NCI-H510A (cell line): Measurements from ENCODE around the gene SUSD2.
"Not testable (repeated sequence)": the region's sequence is repeated elsewhere in the genome, so short reads cannot be mapped to it uniquely, and the experiment has no call there.

Experiments
- DNase-seq: peaks from one replicate; lab custom pipeline; 2025; lab: John Stamatoyannopoulos, UW

SUSD2 gene

DNA sequence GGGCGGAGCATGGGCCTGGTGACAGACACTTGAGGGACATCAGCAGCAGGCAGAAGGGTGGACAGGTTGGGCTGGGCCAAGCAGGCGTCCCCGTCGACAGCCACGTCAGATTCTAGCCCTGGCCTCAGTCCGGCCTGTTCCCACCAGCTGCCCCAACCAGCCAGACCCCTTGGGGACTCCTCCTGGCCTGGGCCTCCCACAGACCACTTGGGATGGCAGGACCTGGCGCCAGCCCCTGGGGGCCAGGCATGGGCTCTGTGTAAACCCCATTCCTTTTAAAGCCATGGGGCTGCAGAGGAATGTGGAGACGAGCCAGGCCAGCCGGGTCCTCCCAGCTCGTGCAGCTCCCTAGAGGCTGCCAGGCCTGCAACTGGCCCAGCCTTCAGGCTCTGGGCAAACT, 4.7 kb upstream of the SUSD2 start:
- DNase-seq: no peak

DNA sequence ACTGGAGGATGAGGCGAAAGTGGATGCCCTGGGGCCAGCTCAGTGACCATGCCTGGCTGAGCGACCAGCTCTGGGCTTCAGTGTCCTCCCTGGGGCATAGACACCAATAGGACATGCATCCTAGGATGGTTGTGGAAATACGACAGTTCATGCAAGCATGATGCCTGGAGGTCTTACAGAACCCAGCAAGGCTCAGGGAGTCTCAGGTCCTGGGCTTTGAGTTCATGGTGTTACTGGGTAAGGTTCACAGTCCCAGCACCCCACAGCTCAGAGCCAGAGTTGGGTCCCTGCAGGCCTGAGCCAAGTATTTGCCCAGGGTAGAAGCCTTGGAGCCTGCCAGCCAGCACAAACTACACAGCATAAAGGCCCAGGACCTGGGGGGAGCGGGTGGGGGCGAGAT, 4.2 kb upstream of the SUSD2 start:
- DNase-seq: no peak

DNA sequence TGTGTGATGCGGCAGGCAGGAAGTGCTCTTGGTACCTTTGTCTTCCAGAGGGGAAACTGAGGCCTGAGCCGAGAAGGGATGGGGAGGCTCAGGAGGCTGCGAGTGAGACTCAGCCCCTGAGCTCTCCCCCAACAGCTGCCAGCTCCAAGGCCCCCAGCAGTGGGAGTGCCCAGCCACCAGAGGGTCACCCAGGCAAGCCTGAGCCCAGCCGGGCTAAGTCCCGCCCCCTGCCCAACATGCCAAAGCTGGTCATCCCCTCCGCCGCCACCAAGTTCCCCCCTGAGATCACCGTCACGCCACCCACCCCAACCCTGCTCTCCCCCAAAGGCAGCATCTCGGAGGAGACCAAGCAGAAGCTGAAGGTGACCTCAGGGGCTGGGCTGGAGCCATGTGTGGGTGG, 3.8 kb upstream of the SUSD2 start:
- no peak for DNase-seq

DNA sequence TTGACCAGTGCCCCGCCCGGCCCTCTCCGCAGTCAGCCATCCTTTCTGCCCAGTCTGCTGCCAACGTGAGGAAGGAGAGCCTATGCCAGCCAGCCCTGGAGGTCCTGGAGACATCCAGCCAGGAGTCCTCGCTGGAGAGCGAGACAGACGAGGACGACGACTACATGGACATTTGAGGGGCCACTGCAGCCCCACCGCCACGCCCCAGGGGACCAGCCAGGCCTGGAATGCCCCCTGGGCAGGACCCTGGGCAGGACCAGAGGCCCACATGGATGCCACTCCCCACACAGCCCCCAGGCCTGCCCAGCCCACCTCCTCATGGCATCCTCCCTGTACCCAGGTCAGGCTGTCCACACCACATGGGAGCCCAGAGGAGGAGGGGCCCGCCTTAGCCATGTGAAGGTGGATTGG, 3.3 kb upstream of the SUSD2 start:
- no peak for DNase-seq

GRCh38 chr22:24178502-24179440, 2.5 kb upstream of the SUSD2 start:
- no peak for DNase-seq

DNA sequence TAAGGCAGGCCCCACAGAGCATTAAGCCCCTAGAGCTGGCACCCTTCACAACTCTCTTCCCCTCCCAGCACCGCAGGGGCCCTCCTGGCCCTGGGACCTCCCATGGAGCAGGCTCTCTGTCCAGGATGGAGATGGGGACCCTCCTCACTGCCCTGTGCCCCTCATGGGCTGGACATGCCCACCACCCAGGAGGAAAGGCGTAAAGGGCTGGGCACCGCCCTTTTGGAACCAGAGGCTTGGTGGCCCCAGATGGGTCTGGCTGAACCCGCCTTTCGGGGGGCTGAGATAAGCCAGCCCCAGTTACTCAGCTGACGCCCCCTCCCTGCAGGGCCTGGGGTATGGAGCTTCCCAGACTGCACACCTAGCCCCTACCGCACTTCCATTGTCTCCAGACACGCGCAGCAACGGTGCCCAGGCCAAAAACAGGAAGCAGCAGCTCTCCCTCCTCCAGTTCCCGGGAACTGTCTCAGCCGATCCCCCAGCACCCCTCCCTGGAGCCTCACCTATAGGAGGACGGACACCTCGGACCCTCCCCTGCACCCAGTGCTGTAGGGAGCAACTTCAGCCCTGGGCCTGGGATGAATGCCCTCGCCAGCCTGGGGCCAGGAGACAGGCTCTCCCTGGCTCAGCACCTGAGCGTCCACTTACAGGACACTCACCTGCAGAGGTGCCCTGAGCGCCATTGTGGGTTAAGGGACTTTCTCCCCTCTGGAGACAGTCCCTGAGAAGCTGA, 1.6 kb upstream of the SUSD2 start:
- DNase-seq: no peak

DNA sequence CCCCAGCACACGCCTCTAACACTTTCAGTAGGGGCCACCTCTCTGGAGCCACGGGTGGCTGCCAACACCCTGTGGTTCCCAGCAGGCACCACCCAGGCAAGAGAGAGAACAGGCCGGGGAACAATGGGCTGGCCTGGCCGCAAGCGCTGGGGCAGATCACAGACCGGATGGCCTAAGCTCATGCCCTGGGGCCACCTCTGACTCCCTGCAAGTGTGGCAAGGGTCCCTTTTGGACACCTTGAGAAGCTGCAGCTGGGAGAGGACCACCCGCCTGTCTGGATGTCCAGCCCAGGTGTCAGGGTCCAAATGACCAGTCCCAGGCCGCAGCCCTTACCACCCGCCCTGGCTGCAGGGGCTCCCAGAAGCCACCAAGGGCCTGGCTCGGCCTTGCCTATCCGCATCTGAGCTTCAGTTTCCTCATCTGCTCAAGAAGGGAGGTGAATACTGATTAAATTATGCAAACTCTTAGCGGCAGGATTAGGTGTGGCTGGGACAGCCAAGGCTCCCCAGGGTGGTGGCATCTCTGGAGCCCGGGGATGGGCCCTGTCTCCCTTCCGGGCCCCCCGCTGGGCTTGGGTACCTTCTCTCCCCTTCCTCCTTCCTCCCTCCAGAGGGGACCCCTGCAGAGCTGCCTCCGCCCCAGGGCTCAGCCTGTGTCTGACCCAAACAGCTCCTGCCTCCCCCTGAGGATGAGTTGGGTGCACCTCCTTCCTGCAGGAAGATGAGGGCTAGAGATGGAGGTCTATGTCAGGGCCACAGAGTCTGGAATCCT, 785 bp upstream of the SUSD2 start:
- no peak for DNase-seq

- no peak for DNase-seq
These were observed 961 bp downstream of the SUSD2 start for GRCh38 chr22:24181996-24182899.

DNA sequence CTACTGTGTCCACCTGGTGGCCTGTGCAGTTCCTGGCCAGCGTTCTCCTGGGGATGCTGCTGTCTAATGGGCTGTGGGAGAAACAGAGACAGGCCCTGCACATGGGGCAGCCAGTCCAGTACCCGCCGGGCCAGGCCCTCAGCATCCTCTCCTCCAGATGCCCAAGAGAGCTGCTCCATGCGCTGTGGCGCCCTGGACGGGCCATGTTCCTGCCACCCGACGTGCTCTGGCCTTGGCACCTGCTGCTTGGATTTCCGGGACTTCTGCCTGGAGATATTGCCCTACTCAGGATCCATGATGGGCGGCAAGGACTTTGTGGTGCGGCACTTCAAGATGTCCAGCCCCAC, 1.6 kb downstream of the SUSD2 start:
- not testable (repeated sequence) for DNase-seq

DNA sequence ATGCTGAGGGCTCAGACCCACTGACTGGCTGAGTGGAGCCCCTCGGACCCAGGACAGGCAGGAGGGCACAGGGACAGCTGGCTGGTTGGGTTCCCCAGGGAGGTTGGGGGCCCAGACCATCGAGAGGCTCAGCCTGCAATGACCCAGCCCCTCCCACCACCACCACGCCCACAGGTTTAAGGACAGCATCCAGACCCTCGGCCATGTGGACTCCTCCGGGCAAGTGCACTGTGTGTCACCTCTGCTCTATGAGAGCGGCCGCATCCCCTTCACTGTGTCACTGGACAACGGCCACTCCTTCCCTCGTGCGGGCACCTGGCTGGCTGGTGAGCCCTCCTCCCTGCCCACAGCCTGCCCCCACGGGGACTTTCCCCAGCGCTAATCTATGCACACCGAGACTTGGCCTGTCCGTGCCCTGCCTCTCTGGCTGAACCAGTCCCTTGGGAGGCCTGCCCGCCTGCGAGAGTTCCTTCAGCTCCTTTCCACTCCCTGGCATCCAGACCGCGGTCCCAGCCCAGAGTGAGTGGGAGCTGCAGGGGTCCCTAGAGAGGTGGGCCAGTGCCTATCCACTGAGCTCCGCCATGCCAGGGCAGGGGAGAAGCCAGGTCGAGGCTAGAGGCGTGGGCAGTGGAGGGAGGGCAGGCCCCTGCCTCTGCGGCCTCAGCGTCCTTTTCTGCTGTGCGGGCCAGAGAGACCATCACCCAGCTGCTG, 2.2 kb downstream of the SUSD2 start:
- DNase-seq: no peak

GRCh38 chr22:24184057-24184798, 2.9 kb downstream of the SUSD2 start:
- DNase-seq: no peak

DNA sequence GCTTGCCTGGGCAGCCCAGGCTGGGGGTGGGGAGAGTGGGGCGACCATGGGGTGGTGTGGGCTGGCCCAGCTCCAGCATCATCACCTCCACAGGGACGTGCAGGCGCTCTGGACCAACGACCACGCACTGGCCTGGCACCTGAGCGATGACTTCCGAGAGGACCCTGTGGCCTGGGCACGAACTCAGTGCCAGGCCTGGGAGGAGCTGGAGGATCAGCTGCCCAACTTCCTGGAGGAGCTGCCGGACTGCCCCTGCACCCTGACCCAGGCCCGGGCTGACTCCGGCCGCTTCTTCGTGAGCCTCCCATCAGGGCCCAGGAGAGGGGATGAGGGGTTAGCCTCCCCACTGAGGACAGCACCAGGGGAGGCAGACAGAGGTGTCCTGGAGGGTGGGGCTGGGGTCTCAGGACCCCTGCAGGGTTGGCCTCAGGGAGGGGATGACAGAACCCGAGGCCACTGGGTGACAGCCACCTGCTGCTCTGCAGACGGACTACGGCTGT, 3.8 kb downstream of the SUSD2 start:
- no peak for DNase-seq

GRCh38 chr22:24185501-24186351, 4.4 kb downstream of the SUSD2 start:
- DNase-seq: no peak

DNA sequence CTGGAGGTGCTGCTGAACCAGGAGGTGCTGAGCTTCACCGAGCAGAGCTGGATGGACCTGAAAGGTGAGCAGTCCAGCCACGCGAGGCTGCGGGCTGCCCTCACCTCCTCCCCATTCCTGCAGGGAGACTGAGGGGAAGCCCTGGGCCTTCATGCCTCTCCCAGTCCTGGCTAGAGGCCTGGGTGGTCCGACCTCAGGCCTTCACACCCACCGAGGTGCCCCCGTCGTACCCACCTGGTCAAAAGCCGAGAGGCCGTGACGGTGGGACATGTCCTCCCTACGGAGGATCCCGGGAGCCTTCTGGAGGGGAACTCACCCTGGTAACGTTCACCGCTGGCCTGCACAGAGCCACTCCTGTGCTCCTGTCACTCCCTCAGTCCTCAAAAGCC, 5.1 kb downstream of the SUSD2 start:
- DNase-seq: no peak

DNA sequence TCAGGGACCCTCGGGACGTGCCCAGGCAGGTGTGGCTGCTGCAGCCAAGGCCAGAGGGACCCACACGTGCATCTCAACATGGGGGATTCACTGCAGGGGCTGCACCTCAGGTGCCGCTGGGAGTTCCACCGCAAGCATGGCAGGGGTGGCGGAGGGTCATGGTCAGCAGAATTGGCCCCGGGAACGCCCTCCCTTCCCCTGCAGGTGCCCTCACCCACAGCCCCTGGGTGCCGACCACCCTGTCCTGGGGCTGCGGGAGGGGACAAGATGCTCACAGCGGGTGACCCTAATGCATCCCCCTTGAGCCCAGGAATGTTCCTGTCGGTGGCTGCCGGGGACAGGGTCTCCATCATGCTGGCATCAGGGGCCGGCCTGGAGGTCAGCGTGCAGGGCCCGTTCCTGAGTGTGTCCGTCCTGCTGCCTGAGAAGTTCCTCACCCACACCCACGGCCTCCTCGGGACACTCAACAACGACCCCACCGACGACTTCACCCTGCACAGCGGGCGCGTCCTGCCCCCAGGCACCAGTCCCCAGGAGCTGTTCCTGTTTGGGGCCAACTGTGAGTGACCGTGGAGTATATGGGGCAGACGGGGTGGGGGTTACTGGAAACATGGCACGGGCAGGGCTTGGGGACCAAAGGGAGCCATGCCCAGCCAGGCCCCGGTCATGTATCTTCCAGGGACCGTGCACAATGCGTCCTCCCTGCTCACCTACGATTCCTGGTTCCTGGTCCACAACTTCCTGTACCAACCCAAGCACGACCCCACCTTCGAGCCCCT, 5.8 kb downstream of the SUSD2 start:
- no peak for DNase-seq

- DNase-seq: no peak
These were observed 6.7 kb downstream of the SUSD2 start for GRCh38 chr22:24187731-24188644.

DNA sequence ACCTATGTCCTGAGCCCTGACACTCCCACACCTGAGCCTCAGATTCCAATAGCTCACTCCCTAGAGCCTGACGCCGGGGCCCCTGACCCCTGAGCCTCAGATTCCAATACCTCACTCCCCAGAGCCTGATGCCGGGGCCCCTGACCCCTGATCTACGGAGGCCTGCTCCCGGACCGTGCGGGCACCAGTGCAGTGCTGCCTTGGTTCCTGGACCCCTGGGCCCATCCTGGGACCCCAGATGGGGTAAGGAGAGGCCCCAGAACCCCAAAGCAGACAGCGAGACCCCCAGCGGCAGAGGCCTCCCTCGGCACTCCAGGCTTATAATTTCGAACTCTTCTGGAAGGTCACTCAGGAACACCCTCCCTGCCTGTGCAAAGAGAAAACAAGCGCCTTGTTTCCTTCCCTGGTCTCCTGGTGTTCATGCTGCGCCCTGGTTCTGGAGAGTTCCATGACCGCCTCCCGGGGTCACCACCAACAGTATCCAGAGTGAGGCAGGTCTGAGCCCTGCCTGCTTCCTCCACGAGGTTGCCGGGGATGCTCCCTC, 7.5 kb downstream of the SUSD2 start:
- DNase-seq: no peak
